ENCODE data around the gene SLCO3A1.

Gene SLCO3A1

DNA sequence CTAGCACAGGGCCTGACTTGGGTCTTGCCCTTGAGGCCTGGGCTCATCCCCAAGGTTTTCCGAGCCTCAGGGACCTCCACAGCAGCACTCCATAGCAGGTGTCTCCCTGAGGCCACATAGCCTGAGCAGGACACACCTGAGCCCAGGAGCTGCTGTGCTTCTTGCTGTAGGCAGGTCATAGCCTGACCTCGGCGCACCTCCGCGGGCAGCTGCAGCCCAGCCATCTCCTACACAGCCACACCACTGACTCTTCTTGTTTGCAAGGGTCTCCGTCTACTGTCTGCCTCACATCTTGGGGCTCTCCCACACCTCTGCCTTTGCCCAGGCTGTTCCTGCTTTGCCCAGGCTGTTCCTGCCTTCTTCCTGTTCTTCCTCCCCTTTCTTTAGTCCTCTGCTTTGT, 224.8 kb downstream of the SLCO3A1 start:
- TF ChIP-seq, protein P1, sequence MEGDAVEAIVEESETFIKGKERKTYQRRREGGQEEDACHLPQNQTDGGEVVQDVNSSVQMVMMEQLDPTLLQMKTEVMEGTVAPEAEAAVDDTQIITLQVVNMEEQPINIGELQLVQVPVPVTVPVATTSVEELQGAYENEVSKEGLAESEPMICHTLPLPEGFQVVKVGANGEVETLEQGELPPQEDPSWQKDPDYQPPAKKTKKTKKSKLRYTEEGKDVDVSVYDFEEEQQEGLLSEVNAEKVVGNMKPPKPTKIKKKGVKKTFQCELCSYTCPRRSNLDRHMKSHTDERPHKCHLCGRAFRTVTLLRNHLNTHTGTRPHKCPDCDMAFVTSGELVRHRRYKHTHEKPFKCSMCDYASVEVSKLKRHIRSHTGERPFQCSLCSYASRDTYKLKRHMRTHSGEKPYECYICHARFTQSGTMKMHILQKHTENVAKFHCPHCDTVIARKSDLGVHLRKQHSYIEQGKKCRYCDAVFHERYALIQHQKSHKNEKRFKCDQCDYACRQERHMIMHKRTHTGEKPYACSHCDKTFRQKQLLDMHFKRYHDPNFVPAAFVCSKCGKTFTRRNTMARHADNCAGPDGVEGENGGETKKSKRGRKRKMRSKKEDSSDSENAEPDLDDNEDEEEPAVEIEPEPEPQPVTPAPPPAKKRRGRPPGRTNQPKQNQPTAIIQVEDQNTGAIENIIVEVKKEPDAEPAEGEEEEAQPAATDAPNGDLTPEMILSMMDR (IDR thresholded peaks at IDR 0.05; ENCODE audit: insufficient read depth, low read depth, low read length, missing control alignments) = no peak
- DNase-seq (ENCODE audit: low read depth) = no peak
- H3K4me3 ChIP-seq (ENCODE audit: low read length) = no peak overlapping the region

DNA sequence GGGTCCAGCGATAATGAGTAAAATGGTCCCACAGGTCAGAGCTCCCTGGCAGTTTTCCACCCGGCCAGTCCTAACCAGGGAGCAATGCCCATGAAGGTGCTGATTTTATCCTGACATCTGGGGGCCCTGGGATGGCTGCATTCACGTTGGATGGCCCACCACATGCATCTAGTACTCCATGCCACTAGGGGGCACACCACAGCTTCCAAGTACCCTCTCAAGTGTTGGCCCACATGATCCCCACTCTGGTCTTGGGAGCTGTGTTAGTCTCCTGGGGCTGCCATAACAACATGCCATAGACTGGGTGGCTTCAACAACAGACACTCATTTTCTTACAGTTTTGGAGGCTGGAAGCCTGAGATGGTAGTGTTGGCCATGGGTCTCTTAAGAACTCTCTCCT, 225.5 kb downstream of the SLCO3A1 start:
- TF ChIP-seq, protein P1 (IDR thresholded peaks at IDR 0.05; ENCODE audit: insufficient read depth, low read depth, low read length, missing control alignments) = peak; percentile 47
- DNase-seq (ENCODE audit: low read depth) = no peak
- no peak overlapping the region for H3K4me3 ChIP-seq (ENCODE audit: low read length)

DNA sequence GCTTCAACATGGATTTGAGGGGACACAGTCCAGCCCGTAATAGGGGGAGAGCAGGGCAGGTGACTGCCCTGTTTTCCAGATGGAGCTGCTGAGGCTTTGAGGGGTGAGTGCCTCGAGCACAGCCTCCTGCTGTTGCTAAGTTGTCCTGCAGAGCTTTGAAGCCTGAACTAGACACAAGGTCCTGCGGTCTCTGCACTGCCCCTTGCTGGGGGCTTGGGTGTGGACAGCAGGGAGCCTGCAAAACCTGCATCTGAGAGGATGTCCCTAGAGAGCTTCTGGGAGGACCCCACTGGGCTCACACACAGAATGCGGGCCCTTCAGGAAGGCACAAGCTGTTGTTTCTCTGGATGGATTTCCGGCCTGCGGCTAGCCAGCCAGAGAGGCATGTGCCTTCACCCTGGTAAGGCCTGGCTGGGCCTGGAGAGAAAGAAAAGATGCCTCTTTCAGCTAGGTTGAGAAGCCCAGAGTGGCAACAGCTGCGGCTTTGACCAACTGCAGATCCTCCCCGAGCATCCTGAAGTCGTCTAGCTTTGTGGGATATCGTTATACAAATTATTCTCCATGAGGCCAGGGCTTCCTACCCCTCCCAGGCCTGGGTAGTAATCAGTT, 226.2 kb downstream of the SLCO3A1 start:
- no peak overlapping the region for H3K4me3 ChIP-seq (ENCODE audit: low read length)
- TF ChIP-seq, protein P1 (IDR thresholded peaks at IDR 0.05; ENCODE audit: insufficient read depth, low read depth, low read length, missing control alignments) = no peak
- DNase-seq (ENCODE audit: low read depth) = no peak

DNA sequence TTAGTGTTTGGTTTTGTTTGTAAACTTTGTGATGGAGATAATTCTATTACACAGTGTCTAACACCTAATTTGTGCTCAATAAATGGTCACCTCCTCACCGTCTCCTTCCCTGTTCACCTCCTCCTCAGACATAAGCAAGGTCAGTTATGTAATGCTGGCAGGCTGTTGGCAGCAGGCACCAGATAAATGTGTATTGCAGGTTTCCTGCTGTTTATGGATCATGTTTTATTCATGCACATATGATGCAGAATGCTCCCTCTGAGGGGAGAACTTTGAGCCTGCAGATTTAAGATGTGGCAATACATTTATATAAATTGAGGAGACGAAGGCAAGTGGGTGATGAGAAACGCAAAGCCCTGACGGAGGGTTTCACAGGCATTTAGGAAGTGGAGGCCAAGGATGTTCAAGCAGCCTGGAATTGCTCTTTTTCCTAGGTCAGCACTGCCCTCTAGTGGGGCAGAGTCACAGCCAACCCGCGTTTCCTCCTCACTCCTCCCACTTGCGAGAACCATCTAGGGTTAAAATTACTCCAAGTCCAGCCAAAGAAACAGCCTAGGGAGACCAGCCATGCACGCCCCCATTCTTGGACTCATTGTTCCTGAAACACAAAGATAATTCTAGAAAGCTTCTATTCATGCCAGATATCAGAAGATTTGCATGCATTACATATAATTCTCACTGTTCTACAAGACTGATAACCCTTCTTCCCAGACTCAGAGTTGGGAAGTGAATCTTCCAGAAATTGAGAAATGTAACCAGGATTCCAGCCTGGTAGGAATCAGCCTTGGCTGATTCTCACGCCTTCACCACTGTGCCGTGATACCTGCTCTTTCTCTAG, 228.7 kb downstream of the SLCO3A1 start:
- peak; percentile 73 for DNase-seq (ENCODE audit: low read depth)
- TF ChIP-seq, protein P1 (IDR thresholded peaks at IDR 0.05; ENCODE audit: insufficient read depth, low read depth, low read length, missing control alignments) = peak; percentile 91

DNA sequence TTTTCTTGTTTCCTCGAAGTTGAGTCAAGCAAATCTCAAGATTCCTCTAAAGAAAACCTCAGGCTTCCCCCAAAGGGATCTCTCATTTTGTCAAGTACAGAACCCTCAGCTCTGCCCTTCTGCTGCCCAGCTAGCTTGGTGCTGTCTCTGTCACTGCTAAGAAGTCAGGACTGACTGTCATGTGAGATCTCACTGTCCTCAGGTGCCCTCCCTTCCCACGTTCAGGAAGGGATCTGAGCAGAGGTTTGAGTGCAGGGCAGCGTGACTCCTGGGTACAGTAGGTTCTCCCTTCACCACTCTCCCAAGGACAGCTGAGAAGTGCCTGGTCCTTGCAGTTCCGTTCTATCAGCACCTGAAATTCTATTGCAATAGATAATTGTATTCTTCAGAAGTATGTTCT, 229.7 kb downstream of the SLCO3A1 start:
- H3K4me3 ChIP-seq (ENCODE audit: low read length) = no peak overlapping the region
- TF ChIP-seq, protein P1 (IDR thresholded peaks at IDR 0.05; ENCODE audit: insufficient read depth, low read depth, low read length, missing control alignments) = no peak
- DNase-seq (ENCODE audit: low read depth) = no peak

More for the DNA sequence above, 228.7 kb downstream of the SLCO3A1 start:
- H3K4me3 ChIP-seq (ENCODE audit: low read length) = no peak overlapping the region

DNA sequence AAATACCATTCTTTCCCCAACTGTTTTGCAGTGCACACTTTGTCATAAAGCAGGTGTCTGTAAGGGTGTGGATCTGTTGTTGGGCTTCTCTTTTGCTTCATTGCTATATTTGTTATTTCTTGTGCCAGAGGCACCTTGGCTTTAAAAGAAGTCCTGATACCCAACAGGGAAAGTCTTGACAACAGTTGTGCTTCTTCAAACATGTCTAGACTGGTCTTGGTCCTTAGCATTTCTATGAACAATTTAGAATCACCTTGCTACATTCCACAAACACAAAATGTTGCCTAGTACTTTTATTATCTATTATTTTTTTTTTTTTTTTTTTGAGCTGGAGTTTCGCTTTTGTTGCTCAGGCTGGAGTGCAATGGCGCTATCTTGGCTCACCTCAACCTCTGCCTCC, 233.7 kb downstream of the SLCO3A1 start:
- TF ChIP-seq, protein P1 (IDR thresholded peaks at IDR 0.05; ENCODE audit: insufficient read depth, low read depth, low read length, missing control alignments) = no peak
- DNase-seq (ENCODE audit: low read depth) = peak; percentile 65
- no peak overlapping the region for H3K4me3 ChIP-seq (ENCODE audit: low read length)

All from epithelial cell of esophagus (primary cell).